ENCODE results near the gene HTR6.

DNA sequence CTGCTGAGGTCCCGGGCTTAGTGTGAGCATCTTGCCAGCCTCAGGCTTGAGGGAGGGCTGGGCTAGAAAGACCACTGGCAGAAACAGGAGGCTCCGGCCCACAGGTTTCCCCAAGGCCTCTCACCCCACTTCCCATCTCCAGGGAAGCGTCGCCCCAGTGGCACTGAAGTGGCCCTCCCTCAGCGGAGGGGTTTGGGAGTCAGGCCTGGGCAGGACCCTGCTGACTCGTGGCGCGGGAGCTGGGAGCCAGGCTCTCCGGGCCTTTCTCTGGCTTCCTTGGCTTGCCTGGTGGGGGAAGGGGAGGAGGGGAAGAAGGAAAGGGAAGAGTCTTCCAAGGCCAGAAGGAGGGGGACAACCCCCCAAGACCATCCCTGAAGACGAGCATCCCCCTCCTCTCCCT, 7.2 kb upstream of the HTR6 start:
- TF ChIP-seq TAF1 (IDR thresholded peaks at IDR 0.05; ENCODE audit: borderline replicate concordance, insufficient read depth, low read length) (no peak), POLR2AphosphoS5 (IDR thresholded peaks at IDR 0.05; ENCODE audit: low read depth, low read length) (no peak), SIN3A (IDR thresholded peaks at IDR 0.05; ENCODE audit: borderline replicate concordance, insufficient read depth, low read length) (no peak)
- TF ChIP-seq, protein P1, sequence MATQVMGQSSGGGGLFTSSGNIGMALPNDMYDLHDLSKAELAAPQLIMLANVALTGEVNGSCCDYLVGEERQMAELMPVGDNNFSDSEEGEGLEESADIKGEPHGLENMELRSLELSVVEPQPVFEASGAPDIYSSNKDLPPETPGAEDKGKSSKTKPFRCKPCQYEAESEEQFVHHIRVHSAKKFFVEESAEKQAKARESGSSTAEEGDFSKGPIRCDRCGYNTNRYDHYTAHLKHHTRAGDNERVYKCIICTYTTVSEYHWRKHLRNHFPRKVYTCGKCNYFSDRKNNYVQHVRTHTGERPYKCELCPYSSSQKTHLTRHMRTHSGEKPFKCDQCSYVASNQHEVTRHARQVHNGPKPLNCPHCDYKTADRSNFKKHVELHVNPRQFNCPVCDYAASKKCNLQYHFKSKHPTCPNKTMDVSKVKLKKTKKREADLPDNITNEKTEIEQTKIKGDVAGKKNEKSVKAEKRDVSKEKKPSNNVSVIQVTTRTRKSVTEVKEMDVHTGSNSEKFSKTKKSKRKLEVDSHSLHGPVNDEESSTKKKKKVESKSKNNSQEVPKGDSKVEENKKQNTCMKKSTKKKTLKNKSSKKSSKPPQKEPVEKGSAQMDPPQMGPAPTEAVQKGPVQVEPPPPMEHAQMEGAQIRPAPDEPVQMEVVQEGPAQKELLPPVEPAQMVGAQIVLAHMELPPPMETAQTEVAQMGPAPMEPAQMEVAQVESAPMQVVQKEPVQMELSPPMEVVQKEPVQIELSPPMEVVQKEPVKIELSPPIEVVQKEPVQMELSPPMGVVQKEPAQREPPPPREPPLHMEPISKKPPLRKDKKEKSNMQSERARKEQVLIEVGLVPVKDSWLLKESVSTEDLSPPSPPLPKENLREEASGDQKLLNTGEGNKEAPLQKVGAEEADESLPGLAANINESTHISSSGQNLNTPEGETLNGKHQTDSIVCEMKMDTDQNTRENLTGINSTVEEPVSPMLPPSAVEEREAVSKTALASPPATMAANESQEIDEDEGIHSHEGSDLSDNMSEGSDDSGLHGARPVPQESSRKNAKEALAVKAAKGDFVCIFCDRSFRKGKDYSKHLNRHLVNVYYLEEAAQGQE (IDR thresholded peaks at IDR 0.05; ENCODE audit: insufficient read depth in 1 of 2, low read depth in 2 of 2, low read length in 2 of 2), result no peak

Data from PFSK-1 (cell line).